GM18499 (cell line): ENCODE results near the gene RIMS4.

Experiments used
- ATAC-seq: cut with Tn5 transposase; IDR thresholded peaks from one replicate; pipeline ENCODE4 v1.9.1; 2021; ENCODE audit warnings: moderate number of reproducible peaks; ENCODE audit not compliant: insufficient read depth, unreplicated experiment

The RIMS4 gene

GRCh38 chr20:44810391-44811149, at the start of gene RIMS4:
Gene RIMS4 (minus strand): TSS chr20:44810546. CDS start chr20:44810271, 275 bp downstream.
- ATAC-seq = no peak

- ATAC-seq = no peak
These were observed 48.4 kb upstream of the RIMS4 start for GRCh38 chr20:44858606-44859360.

GRCh38 chr20:44856856-44857448, 46.6 kb upstream of the RIMS4 start:
- no peak for ATAC-seq

GRCh38 chr20:44856442-44856841, 46.1 kb upstream of the RIMS4 start:
- no peak for ATAC-seq

- no peak for ATAC-seq
These were observed 41.2 kb upstream of the RIMS4 start for GRCh38 chr20:44851545-44851944.

- ATAC-seq = no peak
These were observed 40.5 kb upstream of the RIMS4 start for GRCh38 chr20:44850837-44851236.

GRCh38 chr20:44850272-44850671, 39.9 kb upstream of the RIMS4 start:
- no peak for ATAC-seq

- ATAC-seq = no peak
These were observed 39.4 kb upstream of the RIMS4 start for GRCh38 chr20:44849703-44850102.

- ATAC-seq = no peak
These were observed 38.1 kb upstream of the RIMS4 start for GRCh38 chr20:44848254-44849015.

GRCh38 chr20:44843876-44844275, 33.5 kb upstream of the RIMS4 start:
- ATAC-seq = no peak

- no peak for ATAC-seq
These were observed 31.6 kb upstream of the RIMS4 start for GRCh38 chr20:44841955-44842354.

- ATAC-seq = no peak
These were observed 30.5 kb upstream of the RIMS4 start for GRCh38 chr20:44840826-44841225.

- ATAC-seq = no peak
These were observed 29.1 kb upstream of the RIMS4 start for GRCh38 chr20:44839481-44839880.

- ATAC-seq = no peak
These were observed 28.2 kb upstream of the RIMS4 start for GRCh38 chr20:44838521-44838920.

- ATAC-seq = no peak
These were observed 27.6 kb upstream of the RIMS4 start for GRCh38 chr20:44837946-44838345.

GRCh38 chr20:44836601-44837120, 26.3 kb upstream of the RIMS4 start:
- ATAC-seq = no peak

- ATAC-seq = no peak
These were observed 25.4 kb upstream of the RIMS4 start for GRCh38 chr20:44835661-44836221.

- ATAC-seq = no peak
These were observed 24.8 kb upstream of the RIMS4 start for GRCh38 chr20:44835116-44835515.

GRCh38 chr20:44834693-44835092, 24.3 kb upstream of the RIMS4 start:
- no peak for ATAC-seq

GRCh38 chr20:44833437-44833836, 23.1 kb upstream of the RIMS4 start:
- no peak for ATAC-seq
